HG03460 (cell line): ENCODE results near the gene IL13RA2.

ENCODE experiments used
- ATAC-seq: cut with Tn5 transposase; IDR thresholded peaks from one replicate; pipeline ENCODE4 v1.9.1; 2021; ENCODE audit not compliant: unreplicated experiment

Gene IL13RA2, protein sequence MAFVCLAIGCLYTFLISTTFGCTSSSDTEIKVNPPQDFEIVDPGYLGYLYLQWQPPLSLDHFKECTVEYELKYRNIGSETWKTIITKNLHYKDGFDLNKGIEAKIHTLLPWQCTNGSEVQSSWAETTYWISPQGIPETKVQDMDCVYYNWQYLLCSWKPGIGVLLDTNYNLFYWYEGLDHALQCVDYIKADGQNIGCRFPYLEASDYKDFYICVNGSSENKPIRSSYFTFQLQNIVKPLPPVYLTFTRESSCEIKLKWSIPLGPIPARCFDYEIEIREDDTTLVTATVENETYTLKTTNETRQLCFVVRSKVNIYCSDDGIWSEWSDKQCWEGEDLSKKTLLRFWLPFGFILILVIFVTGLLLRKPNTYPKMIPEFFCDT

DNA sequence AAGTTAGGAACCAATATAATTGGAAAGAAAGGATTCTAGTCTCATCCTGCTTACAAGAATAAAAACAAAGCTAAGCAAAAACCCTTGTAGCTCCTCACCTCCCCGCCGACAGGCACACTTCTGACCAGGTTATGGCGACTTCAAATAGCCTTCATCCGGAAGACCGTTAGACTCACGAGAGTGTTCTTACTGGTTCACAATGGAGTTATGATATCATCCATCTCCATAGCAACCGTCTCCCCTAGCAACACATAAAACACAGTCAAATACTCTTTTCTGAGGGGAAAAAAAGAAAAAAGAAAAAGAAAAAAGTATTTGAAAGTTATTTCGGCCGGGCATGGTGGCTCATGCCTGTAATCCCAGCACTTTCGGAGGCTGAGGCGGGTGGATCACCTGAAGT lies at the start of gene IL13RA2:
IL13RA2 (minus strand) TSS at position 162 of the 400 bp plus-strand sequence. CDS start 347 bp downstream, outside the sequence.
- no peak for ATAC-seq

DNA sequence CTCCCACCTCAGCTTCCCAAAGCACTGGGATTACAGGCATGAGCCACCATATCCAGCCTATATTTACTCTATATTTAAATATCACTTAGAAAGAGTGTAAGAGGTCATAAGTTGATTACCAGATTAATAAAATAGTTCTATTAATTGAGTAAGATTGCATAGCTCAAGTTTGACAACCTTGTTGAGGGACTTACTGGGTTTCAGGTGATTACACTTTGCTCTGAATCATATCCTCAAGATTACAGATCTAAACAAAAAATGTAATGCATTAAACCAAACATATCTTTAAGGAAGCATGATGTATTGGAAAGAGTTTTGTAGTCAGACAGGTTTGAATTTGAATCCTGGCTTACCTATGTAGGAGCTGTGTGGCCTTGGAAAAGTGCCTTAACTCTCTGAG lies 47.9 kb upstream of the IL13RA2 start:
- no peak for ATAC-seq

DNA sequence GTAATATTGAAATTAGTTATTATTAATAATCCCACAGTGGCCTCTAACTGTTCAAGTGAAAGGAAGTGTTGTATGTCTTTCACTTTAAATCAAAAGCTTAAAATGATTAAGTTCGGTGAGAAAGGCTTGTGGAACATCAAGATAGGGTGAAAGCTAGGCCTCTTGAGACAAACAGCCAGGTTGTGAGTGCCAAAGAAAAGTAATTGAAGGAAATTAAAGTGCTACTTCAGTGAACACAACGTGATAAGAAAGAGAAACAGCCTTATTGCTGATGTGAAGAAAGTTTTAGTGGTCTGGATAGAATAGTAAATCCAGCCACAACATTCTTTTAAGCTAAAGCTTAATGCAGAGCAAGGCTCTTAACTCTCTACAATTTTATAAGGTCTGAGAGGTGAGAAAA lies 42.6 kb upstream of the IL13RA2 start:
- no peak for ATAC-seq

DNA sequence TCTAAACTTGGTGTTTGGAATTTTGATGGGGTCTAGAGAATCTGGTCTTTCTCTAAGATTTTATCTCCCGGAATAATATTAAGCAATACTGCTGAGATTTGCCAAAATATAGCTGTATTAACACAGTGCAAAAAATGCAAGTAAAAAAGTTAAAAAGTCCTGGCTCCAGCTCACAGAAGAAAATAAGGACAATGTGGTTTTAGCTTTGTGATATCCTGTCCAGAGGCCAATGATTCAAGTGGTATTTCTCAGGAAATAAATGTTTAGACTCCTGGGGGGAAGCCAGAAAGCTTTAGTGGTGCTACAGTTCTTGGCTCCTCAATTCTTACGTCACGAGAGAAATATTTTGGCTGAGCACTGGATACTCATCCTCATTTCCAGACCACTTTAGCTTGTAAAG lies 40.9 kb upstream of the IL13RA2 start:
- ATAC-seq = no peak

DNA sequence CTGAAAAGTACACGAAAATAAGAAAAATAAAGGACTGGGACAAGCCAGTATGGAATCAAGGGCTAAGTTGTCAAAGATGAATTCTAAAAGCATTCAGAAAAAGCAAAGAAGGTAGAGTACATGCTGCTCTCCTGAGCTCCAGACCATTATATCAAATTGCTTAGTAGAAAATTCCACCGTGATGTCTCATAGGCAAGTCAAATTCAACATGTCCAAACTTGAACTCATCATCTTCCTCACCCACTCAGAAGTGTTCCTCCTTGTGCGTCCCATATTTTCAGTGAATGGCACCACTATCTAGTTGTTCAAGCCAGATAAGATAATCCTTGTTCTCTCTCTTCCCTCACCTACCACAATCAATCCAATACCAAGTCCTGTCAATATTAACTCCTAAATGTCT lies 37.5 kb upstream of the IL13RA2 start:
- ATAC-seq = no peak

DNA sequence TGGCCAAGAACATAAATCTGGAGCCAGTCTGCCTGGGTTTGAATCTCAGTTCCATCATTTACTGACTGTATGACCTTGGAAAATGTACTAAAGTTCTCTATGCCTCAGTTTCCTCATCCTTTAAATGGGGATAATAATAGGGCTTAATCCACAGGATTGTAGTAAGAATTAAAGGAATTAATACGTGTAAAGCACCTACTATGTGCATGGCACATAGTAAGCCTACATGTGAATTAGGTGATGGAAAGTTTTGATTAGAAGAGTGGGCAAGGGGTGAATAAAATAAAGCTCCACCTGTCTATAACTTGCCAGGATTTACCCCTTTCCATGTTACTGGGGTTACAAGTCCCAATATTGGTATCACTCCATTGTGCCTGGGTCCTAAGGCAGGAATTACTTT lies 35.8 kb upstream of the IL13RA2 start:
- ATAC-seq = no peak

DNA sequence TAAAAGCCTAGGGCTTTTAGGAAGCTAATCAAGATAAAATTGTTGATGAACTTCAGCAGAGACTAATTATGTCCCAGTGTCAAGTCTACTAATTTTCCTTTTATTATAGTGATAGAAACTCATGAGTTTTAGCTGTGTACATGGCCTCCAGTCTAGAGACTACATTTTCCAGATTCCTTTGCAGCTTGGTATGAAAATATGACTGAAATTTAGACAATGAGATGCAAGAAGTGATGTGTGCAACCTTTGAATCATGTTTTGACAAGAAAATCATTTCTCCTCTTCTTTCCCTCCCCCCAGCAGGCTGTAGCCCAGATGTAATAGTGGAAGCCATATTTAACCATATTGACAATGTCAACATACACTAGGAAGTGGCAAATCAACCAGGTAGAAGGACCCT lies 30.3 kb upstream of the IL13RA2 start:
- no peak for ATAC-seq

DNA sequence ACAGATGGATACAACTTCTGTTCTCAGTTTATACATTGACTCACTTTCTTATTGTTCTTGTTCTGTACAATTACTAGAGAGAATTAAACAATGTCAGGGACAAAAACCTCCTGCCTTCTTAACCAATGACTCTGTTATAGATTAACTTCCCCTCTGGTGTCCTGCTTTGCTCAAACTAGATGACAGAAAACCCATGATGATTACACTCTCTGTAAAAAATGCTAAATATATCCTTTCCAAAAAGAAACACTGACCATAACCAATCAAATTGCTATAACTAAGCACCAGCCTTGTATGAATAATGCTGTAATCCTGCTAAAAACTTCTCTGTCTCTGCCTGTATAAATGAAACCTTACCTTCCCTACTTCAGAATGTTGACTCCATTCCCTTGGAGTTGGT lies 29.8 kb upstream of the IL13RA2 start:
- no peak for ATAC-seq

DNA sequence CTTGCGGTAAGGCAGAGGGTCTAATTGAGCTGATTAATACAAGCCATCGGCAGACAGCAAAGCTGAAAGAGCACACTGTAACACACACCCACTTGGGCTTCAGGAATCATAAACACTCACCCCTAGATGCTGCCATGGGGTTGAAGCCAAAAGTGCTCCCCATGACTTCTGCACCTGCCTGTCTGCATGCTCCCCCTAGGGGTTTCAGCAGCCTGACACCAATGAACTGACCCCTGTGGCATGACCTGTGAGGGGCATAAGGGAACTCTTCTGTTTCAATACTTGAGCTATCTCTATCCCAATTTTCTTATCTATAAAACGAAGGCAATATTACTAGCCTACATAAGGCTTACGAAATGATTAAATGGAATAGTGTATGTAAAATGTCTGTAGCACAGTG lies 23.0 kb upstream of the IL13RA2 start:
- no peak for ATAC-seq

DNA sequence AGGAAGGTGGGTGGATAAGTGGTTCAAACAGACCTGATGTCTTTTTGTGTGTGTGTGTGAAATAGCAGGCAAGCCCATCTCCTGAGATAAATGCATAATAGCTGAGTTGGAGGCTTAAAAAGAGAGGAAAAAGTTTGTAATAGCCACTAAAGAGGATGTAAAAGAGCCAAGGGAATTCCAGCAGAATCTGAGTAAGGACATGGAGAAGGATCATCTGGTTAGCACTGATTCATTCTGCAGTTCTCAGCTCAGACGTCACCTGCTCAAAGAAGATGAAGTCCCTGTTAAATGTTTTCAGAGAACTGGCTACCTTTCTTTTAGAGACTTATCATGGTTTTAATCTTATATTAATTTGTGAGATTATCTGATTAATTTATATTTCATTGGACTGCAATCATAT lies 21.0 kb upstream of the IL13RA2 start:
- ATAC-seq = no peak

DNA sequence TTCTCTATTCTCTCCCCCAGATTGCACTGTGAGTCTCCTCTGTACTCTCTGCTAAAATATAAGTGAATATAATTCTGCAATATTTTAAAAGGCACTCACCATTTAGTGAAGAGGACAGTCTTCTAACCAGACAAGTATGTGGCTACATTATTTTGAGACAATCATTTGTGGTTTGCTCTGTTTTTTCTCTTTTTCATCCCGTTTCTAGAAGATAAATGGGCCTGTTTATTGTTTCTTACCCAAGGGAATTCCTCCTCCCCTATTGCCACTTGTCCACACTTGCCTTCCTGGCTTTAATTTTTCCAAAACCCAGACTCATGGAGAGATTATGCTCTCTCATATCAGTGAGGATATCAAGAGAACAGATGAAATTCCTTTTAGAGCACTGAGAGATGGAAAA lies 18.6 kb upstream of the IL13RA2 start:
- no peak for ATAC-seq

DNA sequence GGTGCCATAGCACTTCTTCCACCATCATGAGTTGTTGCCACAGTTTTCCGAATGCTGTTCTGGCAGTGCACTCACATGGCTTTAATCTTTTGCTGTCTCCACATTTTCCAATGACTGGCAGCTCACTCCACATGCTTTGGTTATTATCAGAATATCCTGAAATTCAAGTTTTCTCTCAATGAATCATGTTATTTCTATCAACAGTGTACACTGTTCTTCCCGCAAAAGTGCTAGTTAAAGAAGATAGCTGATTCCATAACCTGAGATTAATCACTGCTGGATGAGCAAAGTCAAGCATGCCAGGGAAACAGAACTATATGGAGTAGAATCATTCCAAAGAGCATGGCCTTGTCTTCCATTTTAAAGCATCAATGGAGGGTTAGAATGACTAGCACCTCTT lies 14.6 kb upstream of the IL13RA2 start:
- no peak for ATAC-seq

DNA sequence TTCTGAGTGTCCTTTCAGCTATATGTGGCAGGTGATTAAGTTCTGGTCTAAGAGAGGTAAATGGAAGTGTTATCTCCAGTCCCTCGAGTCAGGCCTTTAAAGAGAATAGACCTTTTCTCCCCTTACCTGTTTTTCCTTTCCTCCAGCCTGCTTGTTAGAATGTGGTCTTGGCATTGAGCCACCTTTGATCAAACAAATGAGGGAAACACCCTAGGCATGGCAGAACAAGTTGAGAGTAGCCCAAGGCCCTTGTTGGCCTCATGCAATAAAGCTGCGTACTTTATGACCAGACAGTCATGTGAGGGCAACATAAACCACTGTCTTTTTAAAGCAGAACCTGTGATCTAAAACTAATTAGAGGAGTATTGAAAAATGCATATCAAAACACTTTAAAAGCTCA lies 13.2 kb upstream of the IL13RA2 start:
- no peak for ATAC-seq

DNA sequence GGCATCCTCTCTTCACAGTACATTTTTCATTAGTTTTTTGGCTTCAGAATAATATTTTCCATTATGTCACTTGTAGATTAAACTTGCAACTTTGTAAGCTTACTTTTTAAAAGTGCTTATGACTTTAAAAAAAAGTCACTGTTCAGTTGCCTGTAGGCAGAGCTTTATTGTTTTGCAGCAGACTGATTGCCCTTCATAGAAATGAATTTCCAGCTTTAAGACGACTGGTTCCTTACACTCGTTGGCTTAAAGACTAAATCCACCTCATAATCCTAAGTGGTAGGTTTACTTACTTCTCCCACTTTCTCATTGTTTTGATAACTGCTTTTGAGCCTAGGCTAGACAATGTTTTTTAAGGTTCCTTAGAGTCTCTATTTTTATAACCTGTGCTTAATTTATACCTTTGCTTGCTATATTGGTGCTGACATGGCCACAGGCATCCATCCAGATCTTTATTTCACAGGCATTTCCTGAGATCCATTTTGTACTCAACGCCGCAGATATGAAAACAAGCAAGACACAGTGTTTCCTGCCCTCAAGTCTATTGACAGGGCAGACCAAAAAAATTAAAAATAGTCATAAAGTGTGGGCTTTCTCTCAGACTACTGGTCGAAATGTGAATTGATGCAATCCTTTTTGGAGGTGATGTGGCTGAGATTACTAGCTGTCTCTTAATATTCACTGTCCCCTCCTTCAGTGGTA lies 12.6 kb upstream of the IL13RA2 start:
- ATAC-seq = no peak

DNA sequence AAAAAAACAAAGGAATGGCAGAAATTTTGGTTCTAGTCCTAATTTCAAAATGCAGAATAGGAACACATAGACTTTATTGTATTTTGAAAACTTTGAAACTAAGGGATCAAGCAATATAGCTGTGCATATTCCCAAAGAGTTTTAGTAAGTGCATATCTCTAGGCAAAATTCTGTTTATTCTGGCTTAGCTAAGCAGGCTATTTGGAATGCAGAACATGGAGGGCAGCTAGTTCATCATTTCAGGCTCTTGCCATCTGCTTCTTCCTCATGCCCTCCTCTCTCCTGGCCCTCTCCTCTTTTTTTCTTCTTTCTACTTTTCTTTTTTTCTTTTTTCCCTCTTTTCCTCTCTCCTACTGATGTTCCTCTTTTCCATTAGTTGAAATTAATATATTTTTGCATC lies 12.0 kb upstream of the IL13RA2 start:
- no peak for ATAC-seq

DNA sequence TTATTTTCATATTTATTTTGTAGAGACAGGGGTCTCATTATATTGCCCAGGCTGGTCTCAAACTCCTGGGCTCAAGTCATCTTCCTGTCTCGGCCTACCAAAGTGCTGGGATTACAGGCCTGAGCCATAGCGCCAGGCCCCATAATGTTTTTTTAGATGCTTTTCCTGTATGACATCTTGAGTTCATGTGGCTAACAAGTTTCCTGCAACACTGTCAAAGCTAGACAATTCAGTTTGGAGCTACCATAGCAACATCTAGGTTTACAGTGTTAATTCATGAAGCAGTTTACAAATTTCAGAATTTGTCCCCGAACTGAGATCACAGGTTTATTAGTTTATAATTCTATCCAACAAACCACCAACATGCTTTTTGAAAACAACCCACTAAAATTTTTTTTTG lies 6.4 kb upstream of the IL13RA2 start:
- ATAC-seq = no peak

DNA sequence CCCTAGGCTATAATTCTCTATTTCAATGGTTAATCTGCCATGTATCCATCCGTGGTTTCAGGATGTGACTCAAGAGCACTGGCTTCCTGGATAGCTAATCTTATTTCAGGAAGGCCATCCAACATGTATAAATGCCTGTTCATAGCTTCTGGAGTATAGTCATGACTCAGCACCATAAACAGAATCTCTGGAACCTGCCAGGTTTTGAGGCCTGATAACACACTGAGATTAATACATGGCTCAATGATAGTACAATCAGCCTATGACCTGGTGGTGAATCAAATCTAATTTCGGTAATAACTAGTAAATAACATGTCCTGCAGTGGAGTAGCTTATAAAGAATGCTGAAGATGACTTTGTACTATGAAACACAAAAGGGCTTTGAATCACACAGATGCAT lies 5.7 kb upstream of the IL13RA2 start:
- ATAC-seq = no peak

DNA sequence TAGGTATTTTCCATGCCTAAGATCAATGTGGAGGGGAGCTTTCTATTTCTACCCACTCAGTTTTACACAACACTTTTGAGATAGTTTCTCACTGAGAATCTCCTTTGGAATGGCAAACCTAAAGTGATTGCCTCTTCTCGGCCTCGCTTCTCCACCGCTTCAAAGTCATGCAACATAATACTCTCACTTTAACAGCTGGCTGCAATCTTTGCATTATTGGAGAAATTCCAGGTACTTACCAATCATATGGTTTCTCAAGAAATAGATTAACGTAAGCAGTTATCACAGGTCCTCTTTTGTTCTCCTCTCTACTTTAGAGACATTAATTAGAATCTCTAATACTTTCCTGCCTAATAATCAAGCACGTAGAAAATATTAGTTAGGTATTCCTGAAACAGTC lies 3.7 kb upstream of the IL13RA2 start:
- no peak for ATAC-seq

DNA sequence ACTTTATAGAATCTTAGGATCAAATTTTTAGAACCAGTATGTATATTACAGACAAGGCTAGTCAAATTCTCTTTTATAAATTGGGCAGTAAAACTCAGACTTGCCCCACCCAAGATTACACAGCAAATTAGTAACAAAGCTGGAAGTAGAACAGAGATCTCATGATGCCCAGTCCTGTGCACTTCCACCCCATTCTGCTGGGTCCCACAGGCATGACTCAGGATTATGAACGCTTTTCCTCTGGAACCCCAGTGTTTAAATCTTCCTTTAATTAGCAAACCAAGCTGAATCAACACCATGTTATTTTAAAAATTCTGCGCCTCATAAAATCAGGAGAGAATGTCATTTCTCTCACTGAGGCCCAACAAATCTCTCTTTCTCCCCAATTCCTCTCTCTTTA lies 1.5 kb upstream of the IL13RA2 start:
- no peak for ATAC-seq

DNA sequence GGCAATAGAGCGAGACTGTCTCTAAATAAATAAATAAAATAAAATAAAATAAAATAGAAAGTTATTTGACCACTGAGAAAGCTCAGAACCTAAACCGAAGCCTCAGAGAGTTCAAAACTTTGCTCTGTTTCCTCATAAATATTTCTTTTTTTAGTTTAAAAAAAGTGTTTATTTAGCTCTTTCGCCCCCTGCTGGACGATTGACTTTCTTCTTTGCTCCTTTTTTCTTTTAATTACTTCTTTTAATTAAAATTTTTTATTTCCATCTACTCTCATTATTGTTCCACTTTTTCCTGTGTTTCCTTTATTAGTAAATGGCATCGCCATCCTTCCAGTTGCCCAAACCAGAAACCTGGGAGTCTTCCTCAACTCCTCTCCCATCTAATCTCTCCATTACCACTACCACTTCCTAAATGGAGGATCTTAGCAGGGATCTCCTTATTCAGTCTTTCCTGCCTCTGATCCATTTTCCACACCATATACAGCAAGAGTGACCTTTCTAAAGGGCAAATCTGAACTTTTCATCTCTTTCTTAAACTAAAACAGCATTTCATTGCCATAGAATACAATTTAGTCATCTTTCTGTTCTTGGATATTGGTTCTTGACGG lies 728 bp upstream of the IL13RA2 start:
- no peak for ATAC-seq

DNA sequence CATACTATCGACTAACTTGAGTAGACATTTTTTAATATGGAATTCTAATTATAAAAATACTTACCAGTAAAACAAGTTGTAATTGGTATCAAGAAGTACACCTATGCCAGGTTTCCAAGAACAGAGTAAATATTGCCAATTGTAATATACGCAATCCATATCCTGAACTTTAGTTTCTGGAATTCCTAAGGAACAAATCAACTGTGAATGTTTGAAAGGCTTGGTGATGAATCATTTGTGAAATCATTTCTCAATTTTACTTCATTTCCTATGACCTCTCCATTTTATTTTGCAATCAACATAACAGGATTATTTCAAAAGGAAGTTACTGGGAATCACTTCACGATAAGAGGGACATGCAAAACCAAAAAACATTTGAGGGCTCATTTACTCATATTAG lies 3.7 kb downstream of the IL13RA2 start:
- ATAC-seq = no peak

DNA sequence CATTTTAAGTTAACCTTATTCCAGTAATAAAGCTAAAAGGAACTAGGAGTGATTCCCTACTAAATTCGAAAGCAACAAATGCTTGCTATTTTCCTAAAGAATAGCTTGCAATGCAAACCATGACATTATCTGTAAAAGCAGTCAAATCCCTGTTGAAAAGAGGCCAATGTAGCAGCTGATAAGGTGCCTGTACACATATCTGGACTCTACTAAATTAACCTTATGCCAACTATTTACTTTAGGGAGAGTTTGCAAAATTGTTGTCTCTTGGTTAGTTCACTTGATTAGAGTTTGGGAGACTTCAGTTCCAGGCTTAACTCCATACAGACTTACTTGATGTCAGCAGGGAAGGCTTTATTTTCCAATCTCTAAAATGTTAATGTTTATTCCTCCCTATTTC lies 6.0 kb downstream of the IL13RA2 start:
- no peak for ATAC-seq
